Activated naive CD4-positive, alpha-beta T cell (primary cell): ENCODE results near the gene ABI3.

Experiments used
- DNase-seq, 4 experiments: peaks; one replicate each; lab custom pipeline; 2025; lab: John Stamatoyannopoulos, UW

Gene ABI3

DNA sequence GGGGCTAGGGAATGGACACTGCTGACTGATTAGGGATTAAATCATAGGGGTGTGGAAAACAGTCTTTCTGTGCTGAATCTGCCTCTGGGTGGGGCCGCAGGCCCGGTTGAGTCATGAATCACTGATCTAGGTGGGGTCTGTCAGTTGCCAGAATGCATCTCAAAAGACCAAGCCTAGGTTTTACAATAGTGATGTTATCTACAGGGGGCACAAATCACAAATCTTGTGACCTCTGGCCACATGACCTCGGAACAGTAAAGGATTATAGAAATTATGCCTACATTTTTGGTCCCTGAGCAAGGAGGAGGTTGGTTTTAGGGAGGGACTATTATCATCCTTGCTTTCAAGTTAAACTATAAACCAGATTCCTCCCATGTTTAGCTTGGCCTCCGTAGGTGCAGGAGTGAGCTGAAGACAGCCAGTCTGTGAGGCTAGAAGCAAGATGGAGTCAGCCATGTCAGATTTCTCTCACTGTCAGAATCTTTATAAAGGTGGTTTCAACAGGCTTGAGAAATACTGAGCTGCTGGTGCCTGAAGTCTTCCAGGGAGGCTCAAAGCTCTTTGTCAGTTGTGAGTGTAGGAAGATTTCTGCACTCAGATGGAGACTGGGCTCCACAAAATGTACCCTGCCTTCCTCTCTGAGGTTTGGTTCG is 13.0 kb upstream of the ABI3 start:
- no peak for DNase-seq

DNA sequence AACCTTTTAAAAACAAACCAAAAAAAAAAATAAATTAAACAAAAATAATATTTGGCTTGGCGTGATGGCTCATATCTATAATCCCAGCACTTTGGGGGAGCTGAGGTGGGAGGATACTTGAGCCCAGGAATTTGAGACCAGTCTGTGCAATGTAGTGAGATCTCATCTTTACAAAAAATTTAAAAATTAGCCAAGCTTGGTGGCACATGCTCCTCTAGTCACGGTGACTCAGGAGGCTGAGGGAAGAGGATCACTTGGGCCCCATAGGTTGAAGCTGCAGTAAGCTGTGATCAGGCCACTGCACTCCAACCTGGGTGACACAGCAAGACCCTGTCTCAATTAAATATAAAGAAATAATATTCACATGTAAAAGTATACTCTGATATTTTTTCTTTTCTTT is 12.3 kb upstream of the ABI3 start:
- no peak for DNase-seq

DNA sequence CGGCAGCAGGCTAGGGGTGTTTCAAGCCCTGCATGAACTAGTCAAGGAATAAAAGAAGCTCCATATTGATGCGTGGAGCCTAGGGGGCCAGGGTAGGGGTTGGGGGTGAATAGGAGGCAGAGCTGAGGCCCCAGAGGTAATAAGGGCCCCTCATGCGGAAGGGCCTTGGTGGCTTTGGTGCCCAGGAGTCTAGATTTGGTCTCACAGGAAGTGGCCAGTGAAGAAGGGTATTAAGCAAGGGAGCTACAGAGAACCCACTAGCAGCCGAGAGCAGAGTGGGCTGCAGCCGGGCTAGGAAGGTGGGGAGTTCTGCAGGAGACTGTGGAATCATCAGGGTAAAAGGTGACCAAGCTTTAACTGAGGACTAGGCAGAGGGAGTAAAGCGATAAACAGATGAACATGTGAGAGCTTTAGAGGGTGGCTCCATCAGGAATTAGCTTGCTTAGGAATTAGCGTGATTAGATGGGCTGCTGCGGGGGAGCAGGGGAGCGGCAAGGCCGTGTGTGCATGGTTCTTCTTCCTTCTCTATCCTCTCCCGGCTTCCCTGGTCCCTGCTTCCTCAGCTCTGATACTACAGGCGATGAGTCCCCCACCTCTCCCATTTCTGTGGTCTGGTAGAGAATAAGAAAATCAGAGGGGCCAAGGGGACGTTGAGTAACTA is 10.0 kb upstream of the ABI3 start:
- DNase-seq: no peak

DNA sequence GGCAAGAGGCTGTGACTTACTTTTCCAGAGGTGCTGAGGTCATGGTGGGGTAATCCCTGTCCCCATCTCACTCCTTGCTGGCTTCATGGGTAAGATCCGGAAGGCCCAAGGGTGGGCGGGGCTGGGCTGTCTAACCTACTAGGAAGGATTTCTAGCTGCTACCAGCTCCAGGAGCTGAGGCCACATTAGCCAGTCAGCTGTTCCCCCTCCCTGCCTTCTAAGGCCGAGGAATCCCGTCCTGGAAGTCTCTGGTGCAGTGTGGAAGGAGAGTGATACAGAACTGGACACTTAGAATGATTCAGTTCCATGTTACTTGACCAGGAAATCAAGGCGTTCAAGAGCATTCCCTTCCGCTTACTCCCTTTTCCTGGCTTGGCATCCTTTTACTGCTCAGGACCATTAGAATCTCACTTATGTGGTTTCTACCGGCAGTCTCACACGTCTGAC is 9.0 kb upstream of the ABI3 start:
- DNase-seq: no peak

DNA sequence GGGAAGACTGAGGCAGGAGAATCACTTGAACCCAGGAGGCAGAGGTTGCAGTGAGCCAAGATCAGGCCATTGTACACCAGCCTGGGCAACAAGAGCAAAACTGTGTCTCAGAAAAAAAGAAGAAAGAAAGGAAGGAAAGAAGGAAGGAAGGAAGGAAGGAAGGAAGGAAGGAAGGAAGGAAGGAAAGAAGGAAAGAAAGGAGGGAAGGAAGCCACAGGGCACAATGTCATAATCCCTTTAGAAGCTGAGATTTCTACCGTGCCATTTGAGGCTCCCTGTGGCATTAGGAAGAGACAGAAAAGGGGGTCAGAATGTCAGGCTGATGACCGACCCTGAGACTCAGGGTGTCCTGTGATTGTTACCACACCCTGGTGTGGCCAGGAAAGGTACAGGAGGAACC is 6.7 kb upstream of the ABI3 start:
- no peak for DNase-seq

DNA sequence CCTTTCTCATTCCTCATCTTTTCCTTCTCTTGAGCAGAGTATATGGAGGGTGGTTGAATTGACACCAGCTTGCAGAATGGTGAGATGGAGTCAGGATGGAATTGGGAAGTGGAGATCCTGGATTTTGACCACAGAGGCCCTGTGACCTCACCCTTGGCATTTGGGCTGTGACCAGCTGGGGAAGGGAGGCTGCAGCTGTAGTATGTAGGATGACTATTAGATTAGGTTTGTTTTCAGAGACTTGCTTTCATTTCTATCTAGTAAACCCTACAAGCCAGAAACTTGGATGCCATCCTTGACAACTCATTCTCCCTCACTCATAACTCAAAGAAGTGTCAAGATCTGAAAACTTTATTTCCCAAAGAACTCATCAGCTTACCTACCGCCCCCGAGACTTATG is 6.0 kb upstream of the ABI3 start:
- no peak for DNase-seq

DNA sequence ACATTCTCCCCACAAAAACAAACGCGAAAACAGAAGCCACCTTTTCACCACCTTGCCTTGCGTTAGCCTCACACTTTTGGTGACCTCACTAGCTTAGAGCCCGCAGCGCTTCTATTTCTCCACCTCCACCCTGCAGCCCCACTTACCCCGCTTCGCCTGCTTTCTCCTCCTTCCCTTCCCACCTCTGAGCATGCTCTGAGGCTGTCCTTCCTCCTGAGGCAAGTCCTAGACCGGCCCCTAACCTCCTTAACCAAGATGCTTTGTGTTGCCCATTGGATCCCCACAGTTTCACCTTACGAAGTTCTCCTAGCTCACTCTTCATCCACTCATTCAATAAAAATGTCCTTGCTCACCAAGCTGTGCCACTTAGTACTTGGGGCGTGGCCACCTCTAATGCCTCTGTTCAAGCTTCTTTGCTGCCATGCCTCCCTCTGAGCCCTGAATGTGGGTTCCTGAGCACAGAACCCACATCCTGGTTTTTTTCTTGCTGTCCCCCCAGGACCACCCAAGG is 1.4 kb upstream of the ABI3 start:
- DNase-seq: no peak

DNA sequence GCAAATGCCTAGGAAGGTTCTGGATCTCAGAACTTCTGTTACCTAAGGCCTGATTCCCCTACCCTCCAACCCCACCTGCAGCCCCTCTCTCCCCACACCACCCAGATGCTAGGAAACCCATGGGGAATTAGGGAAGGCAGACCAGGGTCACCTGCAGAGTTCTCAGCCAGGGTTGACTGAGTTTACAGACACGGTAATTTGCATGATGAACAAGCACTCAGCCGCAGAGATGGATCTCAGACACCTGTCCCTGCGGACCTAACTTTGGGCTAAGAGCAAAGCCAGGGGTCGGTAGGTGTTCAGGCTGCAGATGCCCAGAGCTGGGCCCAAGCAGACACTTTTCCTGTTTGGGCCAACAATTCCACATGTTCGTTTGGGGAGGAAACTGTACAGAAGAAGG is 2.9 kb downstream of the ABI3 start:
- DNase-seq: no peak

DNA sequence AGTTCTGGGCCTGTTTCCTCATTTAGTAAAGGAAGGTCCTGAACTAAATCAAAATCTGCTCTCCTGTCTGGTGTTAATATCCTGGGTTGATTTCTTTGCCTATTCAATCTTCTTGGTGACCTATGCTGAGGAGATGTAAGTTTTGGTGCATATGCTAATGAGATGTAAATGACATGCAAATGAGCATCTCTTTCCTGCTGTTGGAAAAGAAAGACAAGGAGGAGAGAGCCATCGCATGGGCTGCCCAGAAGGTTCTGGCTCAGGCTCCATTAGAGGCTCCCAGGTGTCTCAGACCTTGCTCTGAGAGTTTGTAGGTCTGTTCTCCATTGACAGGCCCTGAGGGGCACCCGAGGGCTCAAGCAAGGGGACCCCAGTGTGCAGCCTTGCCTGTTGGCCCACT is 3.3 kb downstream of the ABI3 start:
- DNase-seq: no peak

DNA sequence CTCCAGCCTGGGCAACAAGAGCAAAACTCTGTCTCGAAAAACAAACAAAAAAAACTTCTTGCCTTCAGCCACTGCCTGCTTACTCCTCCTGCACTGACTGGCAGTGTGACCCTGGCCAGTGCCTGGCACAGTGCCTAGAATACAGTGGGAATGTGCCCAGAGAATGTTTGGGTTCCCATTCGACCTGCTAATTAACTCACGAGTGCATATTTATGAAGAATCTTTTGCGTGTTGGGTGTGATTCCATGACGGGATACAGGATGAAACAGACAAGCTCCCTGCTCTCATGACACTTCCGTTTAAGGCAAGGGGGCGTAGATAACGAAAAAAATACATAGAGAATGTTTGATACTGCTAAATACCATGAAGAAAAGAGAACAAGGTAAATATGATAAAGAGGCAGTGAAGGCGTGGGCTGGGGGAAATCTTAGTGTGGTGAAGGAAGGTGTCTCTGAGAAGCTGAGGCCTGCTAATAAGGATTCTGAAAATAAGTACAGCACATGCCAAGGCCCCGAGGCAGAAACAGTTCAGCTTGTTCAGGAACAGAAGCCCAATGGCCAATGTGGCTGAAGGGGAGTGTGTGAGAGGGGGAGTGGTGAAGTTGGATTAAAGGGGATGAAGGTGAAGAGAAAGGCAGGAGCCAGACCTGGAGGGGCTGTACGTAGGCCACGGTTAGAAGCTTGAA is 4.3 kb downstream of the ABI3 start:
- no peak for DNase-seq

DNA sequence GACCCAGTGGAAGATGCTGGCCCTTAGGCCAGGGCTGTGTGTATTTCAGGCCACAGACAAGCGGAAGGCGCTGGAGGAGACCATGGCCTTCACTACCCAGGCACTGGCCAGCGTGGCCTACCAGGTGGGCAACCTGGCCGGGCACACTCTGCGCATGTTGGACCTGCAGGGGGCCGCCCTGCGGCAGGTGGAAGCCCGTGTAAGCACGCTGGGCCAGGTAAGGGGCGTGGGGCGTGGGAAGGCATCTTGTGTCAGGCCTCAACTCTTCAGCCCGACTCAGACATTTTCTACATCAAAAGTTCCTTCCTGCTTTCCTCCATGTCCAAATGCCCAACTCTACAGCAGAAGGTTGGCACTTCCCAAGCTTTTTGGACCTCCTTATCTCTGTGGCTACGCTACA is 6.0 kb downstream of the ABI3 start:
- no peak for DNase-seq

DNA sequence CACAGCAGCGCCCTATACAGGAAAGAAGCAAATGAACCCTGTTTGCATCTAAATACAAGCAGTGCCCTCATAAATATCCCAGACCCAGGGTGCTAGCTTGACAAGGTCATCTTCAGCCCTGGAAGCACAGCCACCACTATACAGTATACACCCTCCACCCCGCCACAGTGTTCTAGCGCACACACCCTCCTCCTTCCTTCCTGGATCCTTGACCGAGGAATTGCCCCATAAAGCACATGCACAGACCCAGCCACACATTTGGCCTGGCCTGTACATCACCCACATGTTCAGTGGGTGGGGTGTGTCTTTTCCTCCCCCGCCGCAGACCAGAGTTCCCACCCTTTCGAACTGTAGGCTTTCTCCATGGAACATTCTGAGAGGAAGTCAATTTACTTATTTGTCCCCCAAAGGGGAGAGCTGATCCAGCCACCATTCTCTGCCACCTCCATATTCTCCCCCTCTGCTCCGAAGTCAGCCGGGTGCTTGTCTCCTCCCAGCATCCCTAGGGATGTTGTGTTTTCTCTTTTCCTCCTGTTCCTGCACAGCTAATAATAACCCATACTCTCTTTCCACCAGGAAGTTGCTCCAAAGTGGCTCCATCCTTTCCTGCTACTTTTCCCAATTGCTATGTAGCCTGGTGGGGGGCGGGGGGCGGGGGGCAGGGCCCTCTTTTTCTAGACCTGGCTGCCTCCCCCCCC is 6.6 kb downstream of the ABI3 start:
- no peak for DNase-seq

DNA sequence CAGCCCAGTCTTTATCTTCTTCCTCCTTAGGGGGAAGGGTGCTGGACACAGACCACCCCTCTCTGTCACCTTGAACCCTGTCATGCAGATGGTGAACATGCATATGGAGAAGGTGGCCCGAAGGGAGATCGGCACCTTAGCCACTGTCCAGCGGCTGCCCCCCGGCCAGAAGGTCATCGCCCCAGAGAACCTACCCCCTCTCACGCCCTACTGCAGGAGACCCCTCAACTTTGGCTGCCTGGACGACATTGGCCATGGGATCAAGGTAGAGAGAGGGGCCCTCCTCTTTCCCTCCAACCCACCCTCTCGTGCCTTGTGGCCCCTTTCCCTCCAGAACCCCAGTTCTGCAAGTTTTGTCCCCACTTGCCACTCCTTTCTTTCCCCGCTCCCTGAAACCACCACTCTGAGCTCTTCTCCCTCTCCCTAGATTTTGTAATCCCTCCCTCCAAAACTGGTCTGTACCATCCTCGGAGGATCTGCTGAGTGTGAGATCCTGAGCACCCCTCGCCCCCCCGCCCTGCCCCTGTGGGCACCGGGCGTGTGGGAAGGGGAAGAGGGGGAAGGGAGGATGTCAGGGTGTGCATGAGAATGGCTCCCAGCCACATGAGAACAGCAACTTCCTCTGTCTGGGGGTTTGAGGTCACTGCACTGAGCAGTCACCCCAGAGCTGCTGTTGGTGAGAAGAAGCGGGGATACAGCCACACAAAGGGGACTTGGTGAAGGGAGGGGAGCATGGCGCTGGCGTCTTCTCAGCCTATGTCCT is 7.3 kb downstream of the ABI3 start:
- peak in 2 of 4 experiments; percentile 36 to 49 for DNase-seq

DNA sequence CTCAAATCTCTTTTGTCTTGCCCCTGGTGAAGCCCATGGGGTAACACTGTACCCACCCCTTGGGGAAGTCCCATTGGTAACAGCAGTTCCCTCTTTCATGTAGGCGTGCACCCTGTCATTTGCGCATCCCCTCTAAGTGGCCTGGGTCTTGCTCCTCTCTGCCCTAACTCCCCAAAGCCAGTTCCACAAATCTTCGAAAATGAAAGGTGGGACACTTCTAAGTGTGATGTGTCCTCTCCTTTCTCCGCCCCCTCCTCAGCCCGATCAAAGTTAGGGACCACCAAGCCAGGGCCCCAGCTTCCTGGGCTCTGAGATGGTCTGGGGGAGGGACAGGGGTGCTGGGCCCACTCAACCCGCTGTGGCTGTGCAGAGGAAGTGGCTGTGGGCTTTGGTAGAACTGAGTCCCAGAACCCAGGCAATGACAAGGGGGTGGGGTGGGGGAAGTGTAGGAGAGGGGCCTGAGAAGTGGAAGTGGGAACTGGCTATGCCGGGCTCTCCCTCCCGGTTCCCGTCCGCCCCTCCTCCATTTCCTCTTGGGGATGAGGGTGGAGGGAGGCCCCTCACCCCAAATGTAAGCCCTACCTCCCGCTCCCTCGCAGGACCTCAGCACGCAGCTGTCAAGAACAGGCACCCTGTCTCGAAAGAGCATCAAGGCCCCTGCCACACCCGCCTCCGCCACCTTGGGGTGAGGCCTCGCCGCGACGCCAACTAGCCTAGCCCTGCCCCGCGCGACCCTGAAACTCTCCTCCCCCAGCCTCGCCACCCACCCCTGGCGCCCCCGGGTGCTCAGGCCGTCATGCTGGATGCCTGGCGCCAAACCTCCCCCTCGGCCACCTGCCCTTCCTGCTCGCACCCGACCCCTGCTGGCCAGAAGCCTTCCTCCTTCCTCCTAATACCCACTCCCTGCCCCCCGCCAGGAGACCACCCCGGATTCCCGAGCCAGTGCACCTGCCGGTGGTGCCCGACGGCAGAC is 8.7 kb downstream of the ABI3 start:
- peak in 1 of 4 experiments; percentile 18 for DNase-seq

DNA sequence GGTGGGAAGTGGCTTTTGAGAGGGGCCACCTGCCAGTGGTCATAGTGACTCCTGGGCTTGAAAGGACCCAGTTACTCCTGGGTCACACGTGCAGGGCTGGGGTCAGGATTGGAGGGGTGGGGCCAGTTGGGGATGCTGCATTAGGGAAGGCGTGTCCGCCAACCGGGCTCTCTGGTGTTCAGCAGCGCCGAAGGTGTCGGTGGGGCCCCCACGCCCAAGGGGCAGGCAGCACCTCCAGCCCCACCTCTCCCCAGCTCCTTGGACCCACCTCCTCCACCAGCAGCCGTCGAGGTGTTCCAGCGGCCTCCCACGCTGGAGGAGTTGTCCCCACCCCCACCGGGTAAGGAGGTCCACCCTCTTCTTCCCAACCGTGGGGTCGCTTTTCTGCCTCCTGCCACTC is 9.5 kb downstream of the ABI3 start:
- DNase-seq: no peak

DNA sequence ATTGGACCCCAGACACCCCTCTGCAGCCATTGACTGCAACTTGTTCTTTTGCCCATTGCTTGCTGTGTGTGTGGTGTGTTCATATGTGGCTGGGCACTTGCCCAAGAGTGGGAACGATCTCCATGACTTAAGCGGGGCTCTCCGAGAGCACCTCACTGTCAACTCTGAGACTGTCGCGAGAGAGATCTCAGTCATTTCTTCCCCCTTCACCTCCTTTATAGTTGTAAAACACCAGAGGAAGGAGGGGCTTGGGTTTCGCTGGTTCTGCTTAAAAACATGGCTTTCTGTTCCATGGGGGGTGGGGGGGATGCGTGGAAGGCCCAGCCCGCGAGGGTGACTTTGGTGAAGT is 12.6 kb downstream of the ABI3 start:
- no peak for DNase-seq

DNA sequence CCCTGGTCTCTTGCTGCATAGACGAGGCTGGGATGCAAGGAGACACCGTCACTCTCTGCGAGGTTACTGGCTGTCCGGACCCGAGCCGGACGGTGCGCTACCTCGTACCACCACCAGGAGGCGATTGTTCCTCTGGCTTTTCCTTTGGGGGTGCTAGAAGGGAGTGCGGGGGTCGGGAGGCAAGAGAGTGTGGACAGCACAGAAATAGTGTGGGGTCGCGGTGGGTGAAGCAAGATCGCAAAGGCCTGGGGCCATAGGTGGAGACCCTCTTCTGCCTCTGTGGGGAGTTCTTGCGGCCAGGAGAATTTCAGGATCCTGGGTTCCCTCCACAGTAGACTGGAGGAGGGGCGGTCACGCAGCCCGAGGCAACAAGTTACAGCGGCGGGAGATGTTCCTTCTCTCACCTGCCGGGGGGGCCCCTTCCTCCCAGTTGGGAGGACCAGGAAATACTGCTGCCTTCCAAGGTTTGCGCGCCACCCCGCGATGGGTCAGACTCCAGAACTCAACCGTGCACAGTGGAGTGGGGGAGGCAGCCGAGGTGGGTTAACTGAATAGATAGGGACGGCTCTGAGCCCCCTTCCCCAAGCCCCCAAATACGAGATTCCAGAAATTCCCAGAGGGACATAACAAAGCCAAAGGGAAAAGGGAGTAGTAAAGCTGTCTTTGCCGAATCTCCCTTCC is 13.2 kb downstream of the ABI3 start:
- DNase-seq: peak; percentile 28 to 58 (median 50)

DNA sequence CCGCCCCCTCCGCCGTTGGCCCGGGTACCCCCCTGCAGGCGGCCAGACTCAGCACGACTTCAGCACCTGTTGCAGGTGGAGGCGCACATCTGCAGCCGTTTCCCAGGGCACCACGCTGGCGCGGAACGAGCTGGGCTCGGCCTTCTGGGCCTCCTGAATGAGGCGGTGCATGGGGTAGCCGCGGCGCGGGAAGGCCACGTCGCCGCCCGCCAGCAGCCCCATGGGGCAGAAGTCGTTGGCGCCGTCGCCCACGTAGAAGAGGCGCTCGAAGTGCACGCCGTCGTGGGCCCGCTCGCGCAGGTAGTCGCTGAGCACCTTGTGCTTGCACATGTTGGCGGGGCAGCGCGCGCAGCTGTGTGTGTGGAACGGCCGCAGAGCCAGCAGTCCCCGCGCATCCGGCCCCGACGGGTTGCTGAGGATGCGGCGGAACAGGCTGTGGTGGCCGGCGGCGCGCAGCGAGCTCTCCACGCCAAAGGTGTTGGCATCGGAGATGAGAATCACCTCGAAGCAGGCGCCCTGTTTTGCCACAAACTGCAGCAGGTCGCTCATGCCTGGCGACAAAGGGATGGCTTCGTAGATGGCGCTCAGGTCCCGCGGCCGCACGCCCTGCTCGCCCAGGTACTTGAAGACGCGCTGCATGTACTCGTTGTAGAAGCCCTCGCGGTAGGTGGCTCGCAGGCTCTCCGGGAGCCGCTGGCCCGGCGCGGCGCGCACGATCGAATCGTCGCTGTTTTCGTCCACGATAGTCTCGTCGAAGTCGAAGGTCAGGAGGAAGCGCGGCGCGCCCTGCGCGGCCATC is 13.9 kb downstream of the ABI3 start:
- DNase-seq: peak in 2 of 4 experiments; percentile 25 to 55

DNA sequence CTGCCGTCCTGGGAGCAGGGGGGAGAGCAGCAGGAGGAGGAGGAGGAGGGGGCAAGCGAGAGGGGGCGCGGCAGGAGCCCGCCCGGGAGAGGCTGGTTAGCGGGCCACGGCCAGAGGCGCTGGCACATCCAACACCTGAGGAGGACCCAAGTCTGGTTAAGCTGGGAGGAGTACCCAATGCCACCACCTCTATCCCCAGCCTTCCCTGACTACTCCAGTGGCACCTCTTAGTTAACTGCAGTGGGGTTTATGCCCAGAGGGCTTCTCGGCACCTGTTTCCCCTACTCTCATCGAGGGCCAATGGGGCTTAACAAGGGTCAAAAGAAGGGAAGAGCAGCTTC is 14.5 kb downstream of the ABI3 start:
- DNase-seq: no peak
